ENCODE measurements around the gene TSPAN17. TPM values are rescaled to one million over a fixed set of nuclear protein-coding genes. Genes with fewer than 3 reads are reported as not detected.

TSPAN17 gene
- total RNA-seq, 2 donors from 2014 or later: 26.7 to 53.0 TPM

DNA sequence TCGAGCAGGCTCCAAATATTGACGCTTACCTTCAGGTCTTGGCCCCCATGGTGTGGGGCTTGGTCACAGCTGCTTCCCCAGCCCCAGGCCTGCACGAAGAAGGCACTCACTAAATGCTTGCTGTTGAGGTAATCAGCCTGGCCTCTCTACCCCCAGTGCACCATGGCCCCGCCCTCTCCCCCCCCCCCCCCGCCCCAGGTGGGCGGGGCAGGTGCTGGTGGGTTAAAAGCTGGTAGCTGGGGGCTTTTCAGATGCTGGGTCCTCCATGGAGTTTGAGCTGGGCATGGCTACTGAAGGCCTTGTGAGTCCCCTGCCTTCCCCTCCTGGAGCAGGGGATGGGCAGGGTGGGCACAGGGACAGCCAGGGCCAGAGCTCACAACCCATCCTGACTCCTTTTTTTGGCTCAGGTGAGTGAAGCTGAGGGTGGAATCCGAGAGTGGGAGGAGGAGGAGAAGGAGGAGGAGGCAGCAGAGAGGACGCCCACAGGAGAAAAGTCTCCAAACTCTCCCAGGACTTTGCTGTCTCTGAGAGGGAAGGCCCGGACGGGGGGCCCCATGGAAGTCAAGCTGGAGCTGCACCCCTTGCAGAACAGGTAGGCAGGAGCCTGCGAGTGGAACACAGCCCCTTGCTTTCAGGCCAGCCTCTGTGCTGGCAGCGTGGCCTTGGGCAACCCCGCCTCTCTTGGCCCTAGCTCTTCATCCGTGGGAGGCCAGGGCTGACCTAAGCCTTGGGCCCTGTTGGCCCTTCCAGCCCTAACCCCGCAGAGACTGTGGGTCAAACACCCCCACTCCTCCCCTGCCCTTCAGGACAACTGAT, 4.4 kb upstream of the TSPAN17 start:
- no peaks in the 10 kb centered on the region for H3K27me3 Mint-ChIP-seq
- no peaks in the 10 kb centered on the region for H3K36me3 Mint-ChIP-seq (ENCODE audit: low read depth)
- no peak overlapping the region for H3K27ac Mint-ChIP-seq
- no peak overlapping the region for H3K4me3 Mint-ChIP-seq
- no peak for ATAC-seq (replicated peaks)
- H3K9me3 Mint-ChIP-seq: no peaks in the 10 kb centered on the region
- H3K4me1 Mint-ChIP-seq: peaks cover 5% of the 10 kb centered on the region

DNA sequence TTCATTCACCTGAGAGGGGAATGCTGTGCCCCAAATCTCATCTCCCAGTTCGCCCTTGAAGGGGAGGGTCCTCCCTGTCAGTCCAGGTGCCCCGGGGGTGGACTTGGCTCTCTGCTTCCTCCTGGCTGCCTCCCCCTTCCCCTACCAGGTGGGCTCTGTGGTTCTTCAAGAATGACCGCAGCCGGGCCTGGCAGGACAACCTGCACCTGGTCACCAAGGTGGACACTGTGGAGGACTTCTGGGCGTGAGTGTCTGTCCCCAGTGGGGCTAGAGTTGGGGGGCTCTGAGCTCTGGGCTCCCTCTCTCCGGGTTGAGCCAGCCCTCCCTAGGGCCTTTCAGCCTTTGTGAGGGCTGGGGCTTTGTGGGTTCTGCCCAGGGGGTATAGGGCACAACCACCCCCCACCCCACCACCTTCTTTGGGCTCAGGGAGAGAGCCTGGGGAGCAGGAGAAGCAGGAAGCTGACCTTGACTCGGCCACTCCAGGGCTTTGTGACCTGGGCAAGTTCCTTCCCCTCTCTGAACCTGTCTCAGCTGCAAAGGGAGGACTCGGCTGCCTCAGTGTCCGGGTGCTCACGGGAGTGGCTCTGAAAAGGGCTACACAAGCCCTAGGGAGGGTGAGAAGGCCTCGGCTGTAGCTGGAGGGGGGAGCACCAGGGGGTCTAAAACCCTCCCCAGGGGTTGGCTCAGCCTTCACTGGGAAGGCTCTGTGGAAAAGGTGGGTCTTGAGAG, 3.6 kb upstream of the TSPAN17 start:
- Mint-ChIP-seq H3K27ac (no peak overlapping the region), H3K4me3 (no peak overlapping the region), H3K36me3 (ENCODE audit: low read depth) (no peaks in the 10 kb centered on the region), H3K27me3 (no peaks in the 10 kb centered on the region), H3K4me1 (peaks cover 9% of the 10 kb centered on the region), H3K9me3 (no peaks in the 10 kb centered on the region)
- no peak for ATAC-seq (replicated peaks)

DNA sequence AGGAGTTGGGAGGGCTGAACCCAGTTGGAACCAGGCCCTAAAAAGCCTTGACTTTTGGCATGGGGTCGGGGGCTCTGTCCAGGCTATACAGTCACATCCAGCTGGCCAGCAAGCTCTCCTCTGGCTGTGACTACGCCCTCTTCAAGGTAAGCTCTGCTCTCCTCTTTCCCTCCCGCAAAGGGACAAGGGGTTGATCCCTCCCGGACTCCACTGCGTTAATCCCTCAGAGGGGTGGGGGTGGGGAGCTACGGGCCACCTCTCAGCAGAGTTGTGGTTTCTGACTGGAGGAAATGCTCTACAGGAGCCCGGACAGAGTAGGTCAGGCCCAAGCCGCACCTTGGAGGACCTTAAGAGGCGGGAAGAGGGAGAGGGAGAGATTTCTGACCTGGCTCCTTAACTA, 3.0 kb upstream of the TSPAN17 start:
- Mint-ChIP-seq H3K4me3 (no peak overlapping the region), H3K4me1 (peaks cover 15% of the 10 kb centered on the region), H3K36me3 (ENCODE audit: low read depth) (no peaks in the 10 kb centered on the region), H3K27me3 (no peaks in the 10 kb centered on the region), H3K27ac (no peak overlapping the region), H3K9me3 (no peaks in the 10 kb centered on the region)
- no peak for ATAC-seq (replicated peaks)

DNA sequence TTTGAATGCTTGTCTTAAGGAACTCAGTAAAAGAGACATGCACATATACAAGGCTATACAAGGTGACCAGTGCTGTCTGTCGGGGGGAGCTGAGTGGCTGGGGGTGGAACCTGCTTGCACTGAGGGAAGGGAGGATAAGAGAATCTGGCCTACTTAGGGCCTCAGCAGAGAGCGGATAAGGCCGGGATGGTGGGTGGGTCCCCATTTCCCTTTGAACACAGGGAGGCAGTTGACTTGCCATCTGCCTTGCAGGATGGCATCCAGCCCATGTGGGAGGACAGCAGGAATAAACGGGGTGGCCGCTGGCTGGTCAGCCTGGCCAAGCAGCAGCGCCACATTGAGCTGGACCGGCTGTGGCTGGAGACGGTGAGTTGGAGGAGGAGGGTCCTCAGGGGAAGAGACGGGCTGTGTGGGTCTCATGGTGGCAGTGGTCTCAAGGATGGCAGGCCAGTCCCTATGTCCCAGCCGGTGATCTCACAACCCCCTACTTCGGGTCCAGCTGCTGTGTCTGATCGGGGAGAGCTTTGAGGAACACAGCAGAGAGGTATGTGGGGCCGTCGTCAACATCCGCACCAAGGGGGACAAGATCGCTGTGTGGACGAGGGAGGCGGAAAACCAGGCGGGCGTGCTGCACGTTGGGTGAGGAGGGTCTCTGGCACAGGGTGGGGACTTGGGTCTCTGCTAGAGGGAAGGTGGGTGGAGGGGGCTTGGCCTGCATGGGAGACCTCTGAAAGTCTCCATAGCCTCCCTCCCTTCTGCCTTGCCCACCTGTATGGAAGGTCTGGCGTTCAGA, 2.2 kb upstream of the TSPAN17 start:
- no peak overlapping the region for H3K27ac Mint-ChIP-seq
- H3K27me3 Mint-ChIP-seq: no peaks in the 10 kb centered on the region
- H3K4me3 Mint-ChIP-seq: no peak overlapping the region
- no peaks in the 10 kb centered on the region for H3K9me3 Mint-ChIP-seq
- H3K36me3 Mint-ChIP-seq (ENCODE audit: low read depth): peaks cover 1% of the 10 kb centered on the region
- no peak for ATAC-seq (replicated peaks)
- peaks cover 18% of the 10 kb centered on the region for H3K4me1 Mint-ChIP-seq

DNA sequence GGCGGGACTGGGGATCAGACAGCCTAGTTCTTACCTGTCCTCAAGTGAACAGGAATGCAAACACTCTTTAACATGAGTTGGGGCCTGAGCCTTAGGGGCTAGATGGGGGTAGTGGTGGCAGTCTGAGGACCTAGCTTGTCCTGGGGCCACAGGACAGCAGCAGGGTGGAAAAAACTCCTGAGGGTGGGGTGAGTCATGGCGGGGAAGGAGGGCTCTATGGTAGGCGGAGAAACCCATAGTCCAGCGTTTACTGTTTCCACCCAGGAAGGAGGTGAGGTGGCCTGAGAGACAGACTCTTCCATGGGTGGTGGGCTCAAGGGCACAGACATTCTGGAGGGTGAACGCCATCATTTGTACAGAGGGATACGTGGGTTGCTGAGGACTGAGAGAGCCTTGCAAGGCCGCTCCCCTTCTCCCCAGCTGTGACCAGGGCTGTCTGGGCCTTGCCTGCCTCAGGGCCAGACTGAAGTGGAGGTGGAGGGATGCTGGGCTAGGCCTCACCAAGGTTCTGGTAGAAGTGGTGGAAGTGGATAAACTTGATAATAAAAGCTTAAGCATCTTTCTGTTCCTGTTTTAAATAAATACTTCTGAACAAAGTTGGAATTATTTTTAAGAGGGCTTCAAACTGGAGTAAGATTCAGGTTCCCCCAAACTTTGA, 1.1 kb upstream of the TSPAN17 start:
- peak overlapping the region; percentile 79 for H3K27ac Mint-ChIP-seq
- H3K9me3 Mint-ChIP-seq: no peaks in the 10 kb centered on the region
- peak overlapping the region; percentile 89 for H3K4me3 Mint-ChIP-seq
- peaks cover 21% of the 10 kb centered on the region for H3K4me1 Mint-ChIP-seq
- ATAC-seq (replicated peaks): no peak
- no peaks in the 10 kb centered on the region for H3K27me3 Mint-ChIP-seq
- H3K36me3 Mint-ChIP-seq (ENCODE audit: low read depth): peaks cover 6% of the 10 kb centered on the region

DNA sequence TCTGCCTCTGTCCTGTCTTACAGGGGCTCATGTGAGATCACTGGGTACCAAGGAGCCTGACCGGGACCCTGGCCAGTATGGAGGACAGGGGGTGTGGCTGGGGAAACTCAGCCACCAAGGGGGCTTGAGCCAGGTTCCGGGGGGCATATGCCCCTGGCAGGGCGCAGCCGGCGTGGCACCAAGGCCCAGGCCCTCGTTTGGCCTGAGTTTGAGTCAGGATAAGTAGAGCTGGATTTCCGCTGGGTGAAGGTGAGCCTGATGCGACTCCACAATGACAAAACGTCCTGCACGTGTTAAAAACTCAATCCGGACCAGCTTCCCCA, 616 bp upstream of the TSPAN17 start:
- H3K4me3 Mint-ChIP-seq: peak overlapping the region; percentile 89
- H3K27me3 Mint-ChIP-seq: no peaks in the 10 kb centered on the region
- ATAC-seq (replicated peaks): peak; percentile 12
- H3K36me3 Mint-ChIP-seq (ENCODE audit: low read depth): peaks cover 6% of the 10 kb centered on the region
- no peaks in the 10 kb centered on the region for H3K9me3 Mint-ChIP-seq
- H3K4me1 Mint-ChIP-seq: peaks cover 21% of the 10 kb centered on the region
- H3K27ac Mint-ChIP-seq: peak overlapping the region; percentile 79

DNA sequence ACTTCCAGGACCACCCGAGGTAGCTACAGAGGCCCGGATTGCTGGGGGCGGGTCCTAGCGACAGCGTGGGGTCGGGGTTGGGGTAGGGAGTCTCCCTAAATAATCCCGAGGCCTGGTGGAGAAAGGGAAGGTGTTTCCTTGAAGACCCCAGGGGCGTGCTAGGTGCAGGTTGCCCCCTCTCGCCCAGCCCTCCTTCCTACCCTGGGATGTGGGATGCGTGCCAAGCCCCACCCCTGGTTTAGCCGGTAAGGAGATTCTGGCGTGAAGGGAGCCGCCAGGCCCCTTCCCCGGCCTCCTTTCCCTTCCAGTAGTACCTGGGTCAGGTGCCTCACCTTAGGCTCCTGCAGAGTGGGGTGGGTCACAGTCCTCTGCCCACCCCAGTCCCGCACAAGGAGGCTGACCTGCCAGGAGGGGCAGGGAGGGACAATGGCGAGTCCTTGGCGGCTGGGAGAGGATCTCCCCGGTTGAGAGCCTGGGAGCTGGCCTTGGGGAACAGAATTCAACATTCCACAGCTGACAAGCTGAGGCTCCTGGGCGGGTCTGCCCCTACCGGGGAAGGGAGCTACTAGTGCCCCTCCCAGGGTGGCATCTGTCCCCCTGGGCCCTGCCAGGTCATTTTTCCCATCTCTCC, 674 bp downstream of the TSPAN17 start:
- H3K27me3 Mint-ChIP-seq: no peaks in the 10 kb centered on the region
- peak overlapping the region; percentile 78 for H3K27ac Mint-ChIP-seq
- no peak for ATAC-seq (replicated peaks)
- peaks cover 25% of the 10 kb centered on the region for H3K4me1 Mint-ChIP-seq
- peaks cover 7% of the 10 kb centered on the region for H3K36me3 Mint-ChIP-seq (ENCODE audit: low read depth)
- H3K9me3 Mint-ChIP-seq: no peaks in the 10 kb centered on the region
- H3K4me3 Mint-ChIP-seq: peak overlapping the region; percentile 89

DNA sequence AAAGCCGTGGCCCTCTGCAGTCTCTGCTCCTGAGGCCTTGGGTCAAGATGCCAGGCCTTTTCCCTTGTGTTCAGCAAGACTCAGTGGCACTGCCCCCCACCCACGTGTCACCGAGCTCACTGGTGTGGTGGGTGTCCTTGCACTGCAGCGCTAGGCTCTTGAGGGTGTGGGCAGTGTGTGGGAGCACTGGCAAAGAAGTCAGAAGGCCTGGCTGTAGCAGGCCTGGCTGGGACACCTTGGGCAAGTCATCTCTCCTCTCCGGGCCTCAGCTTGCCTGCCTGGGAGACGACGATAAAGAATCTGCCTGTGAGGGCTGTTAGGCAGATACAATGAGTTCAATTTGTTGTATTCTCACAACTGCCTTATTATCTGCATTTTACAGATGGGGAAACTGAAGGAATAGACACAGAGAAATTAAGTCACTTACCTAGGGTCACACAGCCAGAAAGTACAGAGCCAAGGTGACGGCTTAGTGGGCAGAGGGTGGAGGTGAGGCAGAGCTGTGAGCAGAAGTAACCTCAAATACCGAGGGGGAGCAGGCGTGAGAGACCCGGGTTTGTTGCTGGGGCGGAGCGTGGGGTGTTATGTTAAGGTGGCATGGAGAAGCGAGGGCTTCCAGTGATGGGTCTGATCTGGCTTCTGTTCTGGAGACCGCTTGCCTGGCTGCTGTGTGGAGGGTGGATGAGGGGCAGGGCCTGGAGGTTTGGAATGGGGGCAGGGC, 1.4 kb downstream of the TSPAN17 start:
- H3K9me3 Mint-ChIP-seq: no peaks in the 10 kb centered on the region

DNA sequence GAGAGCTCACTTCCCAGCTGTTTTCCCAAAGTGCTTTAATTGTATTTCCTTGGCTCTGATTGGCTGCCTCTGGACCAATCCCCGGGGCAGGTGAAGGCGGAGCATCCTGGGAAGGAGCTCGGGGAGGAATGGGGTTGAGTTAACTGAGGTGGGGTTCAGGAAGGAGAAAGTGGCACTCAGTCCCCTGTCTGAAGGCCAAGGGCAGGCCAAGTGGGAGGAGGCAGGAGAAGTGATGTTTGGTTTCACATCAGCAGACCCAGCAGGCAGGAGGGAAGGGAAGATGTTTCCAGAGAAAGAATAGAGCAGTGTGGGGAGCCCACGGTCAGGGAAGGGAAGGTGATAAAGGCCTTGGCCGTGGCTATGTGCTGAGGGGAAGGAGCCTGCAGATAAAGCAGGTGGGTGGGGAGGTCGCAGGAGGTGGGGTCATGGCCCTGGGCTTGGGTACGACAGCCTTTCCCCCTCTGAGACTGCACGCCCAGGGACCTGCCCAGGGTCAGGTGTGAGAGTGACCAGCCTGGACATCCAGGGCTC, 3.1 kb downstream of the TSPAN17 start:
- H3K27me3 Mint-ChIP-seq: no peaks in the 10 kb centered on the region
- no peaks in the 10 kb centered on the region for H3K9me3 Mint-ChIP-seq
- peak overlapping the region; percentile 24 for H3K27ac Mint-ChIP-seq
- H3K36me3 Mint-ChIP-seq (ENCODE audit: low read depth): peaks cover 22% of the 10 kb centered on the region
- H3K4me1 Mint-ChIP-seq: peaks cover 42% of the 10 kb centered on the region
- peak overlapping the region; percentile 89 for H3K4me3 Mint-ChIP-seq
- no peak for ATAC-seq (replicated peaks)

More for the DNA sequence above, 1.4 kb downstream of the TSPAN17 start:
- Mint-ChIP-seq H3K27me3 (no peaks in the 10 kb centered on the region), H3K4me3 (peak overlapping the region; percentile 89), H3K27ac (peak overlapping the region; percentile 78), H3K36me3 (ENCODE audit: low read depth) (peaks cover 14% of the 10 kb centered on the region), H3K4me1 (peaks cover 32% of the 10 kb centered on the region)
- no peak for ATAC-seq (replicated peaks)

DNA sequence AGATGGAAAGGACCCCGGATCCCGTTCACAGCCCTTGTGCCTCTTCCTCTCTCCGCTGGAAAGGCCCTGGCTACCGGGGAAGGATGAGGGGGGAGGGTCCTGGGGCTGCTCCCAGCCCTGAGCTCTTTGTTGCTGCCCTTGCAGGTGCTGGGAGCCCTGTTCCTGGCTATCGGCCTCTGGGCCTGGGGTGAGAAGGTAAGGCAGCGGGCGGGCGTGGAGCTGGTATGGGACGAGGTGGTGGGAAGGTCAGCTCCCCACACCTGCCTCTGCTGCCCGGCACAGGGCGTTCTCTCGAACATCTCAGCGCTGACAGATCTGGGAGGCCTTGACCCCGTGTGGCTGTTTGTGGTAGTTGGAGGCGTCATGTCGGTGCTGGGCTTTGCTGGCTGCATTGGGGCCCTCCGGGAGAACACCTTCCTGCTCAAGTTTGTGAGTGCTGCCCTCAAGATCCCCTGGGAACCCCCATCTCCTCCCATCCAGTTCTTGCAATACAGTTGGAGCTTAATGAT, 4.2 kb downstream of the TSPAN17 start:
- ATAC-seq (replicated peaks): no peak
- H3K4me1 Mint-ChIP-seq: peaks cover 38% of the 10 kb centered on the region
- no peak overlapping the region for H3K4me3 Mint-ChIP-seq
- H3K27me3 Mint-ChIP-seq: no peaks in the 10 kb centered on the region
- no peak overlapping the region for H3K27ac Mint-ChIP-seq
- H3K36me3 Mint-ChIP-seq (ENCODE audit: low read depth): peaks cover 29% of the 10 kb centered on the region
- no peaks in the 10 kb centered on the region for H3K9me3 Mint-ChIP-seq

DNA sequence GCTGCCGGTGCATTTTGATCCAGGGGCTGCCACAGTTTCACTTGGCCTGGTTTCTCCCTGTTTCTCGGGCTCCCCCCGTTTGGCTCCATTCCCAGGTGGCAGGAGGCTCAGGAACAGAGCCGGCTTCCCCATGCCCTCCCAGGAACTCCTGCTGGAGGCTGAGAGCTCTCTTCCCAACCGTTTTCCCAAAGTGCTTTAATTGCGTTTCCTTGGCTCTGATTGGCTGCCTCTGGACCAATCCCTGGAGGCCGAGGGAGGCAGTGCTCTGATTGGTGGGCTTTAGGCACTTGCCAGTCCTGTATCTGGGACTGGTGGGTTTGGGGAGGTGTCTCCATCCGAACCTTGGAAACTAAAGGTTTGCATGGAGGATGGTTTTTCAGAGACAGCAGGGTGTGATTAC, 4.9 kb downstream of the TSPAN17 start:
- H3K36me3 Mint-ChIP-seq (ENCODE audit: low read depth): peaks cover 29% of the 10 kb centered on the region
- no peak overlapping the region for H3K27ac Mint-ChIP-seq
- H3K4me1 Mint-ChIP-seq: peaks cover 38% of the 10 kb centered on the region
- H3K9me3 Mint-ChIP-seq: no peaks in the 10 kb centered on the region
- no peaks in the 10 kb centered on the region for H3K27me3 Mint-ChIP-seq
- no peak for ATAC-seq (replicated peaks)
- no peak overlapping the region for H3K4me3 Mint-ChIP-seq

DNA sequence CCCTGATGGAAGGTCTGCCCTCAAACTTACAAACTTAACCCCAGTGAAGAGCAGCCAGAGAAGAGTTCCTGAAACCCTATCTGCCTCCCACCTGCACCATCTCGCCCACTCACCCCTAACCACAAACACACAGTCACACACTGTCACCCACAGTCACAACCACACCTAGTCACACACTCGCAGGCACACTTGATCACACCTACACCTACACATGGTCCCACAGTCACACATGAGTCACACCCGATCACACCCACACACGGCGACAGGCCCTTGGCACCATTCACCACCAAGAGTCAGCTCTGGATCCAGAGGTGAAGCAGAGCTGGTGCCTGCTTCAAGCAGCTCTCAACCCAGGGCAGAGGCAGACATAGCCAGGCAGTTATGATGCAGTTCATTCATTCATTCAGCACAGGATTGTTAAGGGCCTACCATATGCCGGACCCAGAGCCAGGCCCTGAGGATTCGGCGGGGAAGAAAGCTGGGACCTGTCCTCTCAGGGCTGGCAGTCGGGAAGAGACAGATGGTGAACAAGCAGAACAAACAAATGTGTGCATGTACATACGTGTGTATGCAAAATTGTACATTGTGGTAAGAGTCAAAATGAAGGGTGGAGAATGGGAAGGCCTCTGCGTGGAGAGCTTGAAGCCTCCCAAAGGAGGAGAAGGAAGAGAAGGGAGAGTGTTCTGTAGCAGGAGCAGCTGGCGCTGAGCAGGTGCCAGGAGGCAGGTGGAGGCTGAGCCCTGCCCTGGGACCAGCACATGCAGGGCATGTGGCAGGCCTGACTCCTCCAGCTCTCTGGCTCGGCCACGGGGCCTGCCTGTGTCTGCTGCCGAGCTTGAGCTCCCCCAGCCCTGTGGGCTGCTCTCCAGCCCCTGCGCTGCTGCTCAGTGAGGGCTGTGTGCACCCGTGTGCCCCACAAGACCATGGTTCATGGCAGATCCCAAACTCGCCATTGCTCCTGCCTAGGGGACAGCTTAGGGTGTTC, 6.4 kb downstream of the TSPAN17 start:
- Mint-ChIP-seq H3K4me3 (peak overlapping the region; percentile 62), H3K27me3 (no peaks in the 10 kb centered on the region), H3K9me3 (no peaks in the 10 kb centered on the region), H3K27ac (peak overlapping the region; percentile 80), H3K36me3 (ENCODE audit: low read depth) (peaks cover 37% of the 10 kb centered on the region), H3K4me1 (peaks cover 40% of the 10 kb centered on the region)
- ATAC-seq (replicated peaks): peak; percentile 85
